Loucy (cell line): ENCODE data around the gene CKS2.
"Not testable (repeated sequence)": the region's sequence is repeated elsewhere in the genome, so short reads cannot be mapped to it uniquely, and the experiment has no call there.

Experiments used
- H2AFZ ChIP-seq: fragments of 200-600 bp; sonication (generic); 2 replicates; pipeline ENCODE4 v1.6.0; 2016; ENCODE audit warnings: antibody characterized with exemption, mild to moderate bottlenecking, low read length, moderate library complexity
- H3F3A ChIP-seq: fragments of 200-600 bp; 2 replicates; pipeline ENCODE4 v1.6.0; 2016; ENCODE audit warnings: antibody characterized with exemption, low read depth, mild to moderate bottlenecking
- H3K27me3 ChIP-seq: fragments of 200-600 bp; sonication (generic); 2 replicates; pipeline ENCODE4 v1.6.1; 2014; ENCODE audit warnings: low read length, mild to moderate bottlenecking; ENCODE audit not compliant: insufficient read depth, poor library complexity, severe bottlenecking
- H3K36me3 ChIP-seq: fragments of 200-600 bp; sonication (generic); 2 replicates; pipeline ENCODE4 v1.6.1; 2016; ENCODE audit warnings: low read length; ENCODE audit not compliant: insufficient read depth
- H3K4me1 ChIP-seq: fragments of 200-600 bp; sonication (generic); 2 replicates; pipeline ENCODE4 v1.5.1; 2014; ENCODE audit warnings: low read length, mild to moderate bottlenecking; ENCODE audit not compliant: insufficient read depth, poor library complexity, severe bottlenecking
- H3K4me2 ChIP-seq: fragments of 200-600 bp; sonication (generic); 2 replicates; pipeline ENCODE4 v1.6.0; 2014; ENCODE audit warnings: antibody characterized with exemption, low read length, low read depth, mild to moderate bottlenecking; ENCODE audit not compliant: poor library complexity, severe bottlenecking
- H3K4me3 ChIP-seq: fragments of 200-600 bp; sonication (generic); 2 replicates; pipeline ENCODE4 v1.5.1; 2014; ENCODE audit warnings: low read length, mild to moderate bottlenecking, mixed read lengths; ENCODE audit not compliant: poor library complexity, severe bottlenecking
- H3K79me2 ChIP-seq: fragments of 200-600 bp; sonication (generic); 2 replicates; pipeline ENCODE4 v1.6.1; 2014; ENCODE audit warnings: low read length; ENCODE audit not compliant: insufficient read depth
- H3K9ac ChIP-seq: fragments of 200-600 bp; sonication (generic); 2 replicates; pipeline ENCODE4 v1.6.0; 2014; ENCODE audit warnings: mild to moderate bottlenecking, low read depth, low read length, moderate library complexity; ENCODE audit not compliant: poor library complexity, severe bottlenecking
- H3K9me2 ChIP-seq: fragments of 200-600 bp; sonication (generic); replicated peaks from 2 replicates; pipeline ENCODE4 v1.6.1; 2016; ENCODE audit warnings: low read depth, low read length, mixed read lengths
- H3K9me3 ChIP-seq: fragments of 200-600 bp; sonication (generic); 2 replicates; pipeline ENCODE4 v1.6.1; 2014; ENCODE audit warnings: mild to moderate bottlenecking, antibody characterized with exemption, low read length, low read depth; ENCODE audit not compliant: insufficient read depth
- H4K20me1 ChIP-seq: fragments of 200-600 bp; sonication (generic); 2 replicates; pipeline ENCODE4 v1.6.0; 2014; ENCODE audit warnings: antibody characterized with exemption, low read length, mild to moderate bottlenecking; ENCODE audit not compliant: insufficient read depth, poor library complexity, severe bottlenecking
- EZH2phosphoT487 ChIP-seq: fragments of 200-600 bp; IDR thresholded peaks from 2 replicates; pipeline ENCODE4 v1.6.1; 2018; ENCODE audit warnings: antibody characterized with exemption, mild to moderate bottlenecking, moderate library complexity, borderline replicate concordance
- TF ChIP-seq, protein P1 (sequence below): fragments of 200-600 bp; sonication (generic); conservative IDR thresholded peaks from 2 replicates; pipeline ENCODE4 v1.5.1; 2014; ENCODE audit warnings: mild to moderate bottlenecking, antibody characterized with exemption, low read length

CKS2 gene

DNA sequence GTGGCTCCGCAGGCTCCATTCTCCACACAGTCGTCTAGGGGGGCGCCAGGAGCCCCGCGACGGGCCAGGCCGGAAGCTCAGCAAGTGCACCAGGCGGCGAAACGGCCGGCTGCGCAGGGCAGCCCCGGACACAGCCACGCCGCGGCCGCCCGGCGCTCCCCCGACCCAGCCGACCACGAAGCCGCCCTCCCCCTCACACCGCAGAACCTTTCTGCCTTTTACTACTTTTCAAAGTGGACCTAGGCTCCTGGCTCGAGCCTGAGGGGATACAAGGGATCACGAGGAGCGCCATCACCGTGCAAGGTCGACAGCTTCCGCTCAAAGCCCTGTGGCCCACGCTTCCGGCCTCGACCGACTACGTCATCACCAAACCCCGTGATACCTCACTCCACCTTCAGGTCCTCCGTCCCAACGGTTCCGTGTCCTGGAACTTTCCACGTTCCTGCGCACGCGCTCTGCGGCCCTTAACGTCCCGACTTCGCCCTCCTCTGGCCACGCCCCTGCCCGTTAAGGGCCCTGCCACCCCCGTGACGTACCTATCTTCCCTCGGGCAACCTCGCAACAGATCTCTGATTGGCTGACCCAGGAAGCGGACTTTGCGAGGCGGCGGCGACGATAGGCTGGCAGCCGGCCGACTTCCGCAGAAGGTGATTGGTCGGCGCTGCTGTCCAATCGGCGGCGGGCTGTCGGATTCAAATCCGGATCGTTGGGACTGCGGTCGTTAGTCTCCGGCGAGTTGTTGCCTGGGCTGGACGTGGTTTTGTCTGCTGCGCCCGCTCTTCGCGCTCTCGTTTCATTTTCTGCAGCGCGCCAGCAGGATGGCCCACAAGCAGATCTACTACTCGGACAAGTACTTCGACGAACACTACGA lies at the start of gene CKS2:
Gene CKS2 (plus strand): TSS at position 721 of the 871 bp plus-strand sequence. CDS start 98 bp downstream, at position 819.
- no peaks in the 10 kb centered on the region for H3K9me2 ChIP-seq
- TF ChIP-seq, protein P1, sequence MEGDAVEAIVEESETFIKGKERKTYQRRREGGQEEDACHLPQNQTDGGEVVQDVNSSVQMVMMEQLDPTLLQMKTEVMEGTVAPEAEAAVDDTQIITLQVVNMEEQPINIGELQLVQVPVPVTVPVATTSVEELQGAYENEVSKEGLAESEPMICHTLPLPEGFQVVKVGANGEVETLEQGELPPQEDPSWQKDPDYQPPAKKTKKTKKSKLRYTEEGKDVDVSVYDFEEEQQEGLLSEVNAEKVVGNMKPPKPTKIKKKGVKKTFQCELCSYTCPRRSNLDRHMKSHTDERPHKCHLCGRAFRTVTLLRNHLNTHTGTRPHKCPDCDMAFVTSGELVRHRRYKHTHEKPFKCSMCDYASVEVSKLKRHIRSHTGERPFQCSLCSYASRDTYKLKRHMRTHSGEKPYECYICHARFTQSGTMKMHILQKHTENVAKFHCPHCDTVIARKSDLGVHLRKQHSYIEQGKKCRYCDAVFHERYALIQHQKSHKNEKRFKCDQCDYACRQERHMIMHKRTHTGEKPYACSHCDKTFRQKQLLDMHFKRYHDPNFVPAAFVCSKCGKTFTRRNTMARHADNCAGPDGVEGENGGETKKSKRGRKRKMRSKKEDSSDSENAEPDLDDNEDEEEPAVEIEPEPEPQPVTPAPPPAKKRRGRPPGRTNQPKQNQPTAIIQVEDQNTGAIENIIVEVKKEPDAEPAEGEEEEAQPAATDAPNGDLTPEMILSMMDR, result no peak
- TF ChIP-seq EZH2phosphoT487, result no peak
- H4K20me1 ChIP-seq, result peaks cover 45% of the 10 kb centered on the region
- peak within 1 kb of the TSS; percentile 97 for H3K4me2 ChIP-seq
- H3K79me2 ChIP-seq, result peaks cover 60% of the 10 kb centered on the region
- peaks cover 8% of the 10 kb centered on the region; the same call in 1 of the 2 replicates for H3F3A ChIP-seq
- peak within 1 kb of the TSS; percentile 98 for H3K4me3 ChIP-seq
- H3K36me3 ChIP-seq, result peaks cover 32% of the 10 kb centered on the region
- H3K4me1 ChIP-seq, result peaks cover 34% of the 10 kb centered on the region
- peak within 1 kb of the TSS; percentile 96 for H3K9ac ChIP-seq
- H3K27me3 ChIP-seq, result peaks cover 8% of the 10 kb centered on the region
- no peaks in the 10 kb centered on the region for H3K9me3 ChIP-seq
- peak within 1 kb of the TSS; percentile 16; the same call in 1 of the 2 replicates for H2AFZ ChIP-seq

DNA sequence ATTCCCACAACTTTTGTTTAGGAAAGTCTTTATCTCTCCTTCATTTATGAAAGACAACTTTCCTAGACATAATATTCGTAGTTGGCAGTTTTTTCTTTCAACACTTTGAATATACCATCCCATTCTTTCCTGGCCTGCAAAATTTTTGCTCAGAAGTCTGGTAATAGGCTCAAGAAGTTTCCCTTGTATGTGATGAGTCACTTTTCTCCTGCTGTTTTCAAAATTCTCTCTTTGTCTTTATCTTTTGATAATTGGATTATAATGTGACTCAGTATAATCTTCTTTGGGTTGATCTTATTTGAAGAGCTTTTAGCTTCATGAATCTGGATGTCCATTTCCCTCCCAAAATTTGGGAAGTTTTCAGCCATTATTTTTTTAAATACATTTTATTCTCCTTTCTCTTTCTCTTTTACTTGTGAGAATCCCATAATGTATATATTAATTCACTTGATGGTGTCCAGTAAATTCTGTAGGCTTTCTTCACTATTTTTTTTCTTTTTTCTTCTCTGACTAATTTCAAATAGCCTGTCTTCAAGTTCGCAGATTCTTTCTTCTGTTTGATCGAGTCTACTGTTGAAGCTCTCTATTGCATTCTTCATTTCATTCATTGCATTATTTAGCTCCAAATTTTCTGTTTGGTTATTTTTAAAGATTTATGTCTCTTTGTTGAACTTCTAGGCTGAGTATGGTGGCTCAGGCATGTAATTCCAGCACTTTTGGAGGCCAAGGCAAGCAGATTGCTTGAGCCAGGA lies 37.3 kb upstream of the CKS2 start:
- peaks cover 9% of the 10 kb centered on the region for H3K4me1 ChIP-seq
- H3K4me3 ChIP-seq, result no peak overlapping the region
- H3K9ac ChIP-seq, result no peak overlapping the region
- no peaks in the 10 kb centered on the region for H3K9me2 ChIP-seq
- H3K4me2 ChIP-seq, result no peak overlapping the region
- H3K9me3 ChIP-seq, result peaks cover 22% of the 10 kb centered on the region
- no peaks in the 10 kb centered on the region for H3K79me2 ChIP-seq
- TF ChIP-seq, protein P1, result no peak
- no peak for TF ChIP-seq EZH2phosphoT487
- no peaks in the 10 kb centered on the region; the same call in 1 of the 2 replicates for H3F3A ChIP-seq
- H2AFZ ChIP-seq, result no peak overlapping the region
- peaks cover 3% of the 10 kb centered on the region for H4K20me1 ChIP-seq
- peaks cover 41% of the 10 kb centered on the region for H3K27me3 ChIP-seq
- no peaks in the 10 kb centered on the region for H3K36me3 ChIP-seq

DNA sequence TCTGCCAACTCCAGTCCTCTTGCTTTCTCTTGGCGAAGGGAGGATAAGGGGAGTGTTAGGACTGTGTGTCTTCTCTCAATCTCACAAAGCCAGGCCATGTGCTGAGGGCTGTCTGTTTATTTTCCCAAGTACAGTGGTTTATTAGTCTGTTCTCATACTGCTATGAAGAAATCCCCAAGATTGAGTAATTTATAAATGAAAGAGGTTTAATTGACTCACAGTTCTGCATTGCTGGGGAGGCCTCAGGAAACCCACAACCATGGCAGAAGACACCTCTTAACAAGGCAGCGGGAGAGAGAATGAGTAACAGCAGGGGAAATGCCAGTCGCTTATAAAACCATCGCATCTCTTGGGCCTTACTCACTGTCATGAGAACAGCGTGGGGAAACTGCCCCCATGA lies 36.2 kb upstream of the CKS2 start:
- no peak for TF ChIP-seq EZH2phosphoT487
- TF ChIP-seq, protein P1, result no peak
- H3F3A ChIP-seq, result peaks cover 5% of the 10 kb centered on the region; the same call in 1 of the 2 replicates
- no peak overlapping the region for H3K4me3 ChIP-seq
- no peaks in the 10 kb centered on the region for H3K9me2 ChIP-seq
- peaks cover 42% of the 10 kb centered on the region for H3K27me3 ChIP-seq
- no peak overlapping the region for H3K9ac ChIP-seq
- no peak overlapping the region for H2AFZ ChIP-seq
- peaks cover 16% of the 10 kb centered on the region for H3K4me1 ChIP-seq
- peaks cover 3% of the 10 kb centered on the region for H4K20me1 ChIP-seq
- H3K4me2 ChIP-seq, result no peak overlapping the region
- peaks cover 22% of the 10 kb centered on the region for H3K9me3 ChIP-seq
- H3K79me2 ChIP-seq, result no peaks in the 10 kb centered on the region
- no peaks in the 10 kb centered on the region for H3K36me3 ChIP-seq

DNA sequence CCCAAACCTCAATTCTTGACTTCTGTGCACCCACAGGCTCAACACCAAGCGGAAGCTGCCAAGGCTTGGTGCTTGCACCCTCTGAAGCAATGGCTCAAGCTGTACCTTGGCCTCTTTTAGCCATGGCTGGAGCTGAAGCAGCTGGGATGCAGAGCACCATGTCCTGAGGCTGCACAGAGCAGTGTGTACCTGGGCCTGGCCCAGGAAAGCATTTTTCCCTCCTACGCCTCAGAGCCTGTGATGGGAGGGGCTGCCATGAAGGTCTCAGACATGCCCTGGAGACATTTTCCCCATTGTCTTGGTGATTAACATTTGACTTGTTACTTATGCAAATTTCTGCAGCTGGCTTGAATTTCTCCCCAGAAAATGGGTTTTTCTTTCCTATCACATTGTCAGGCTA lies 35.0 kb upstream of the CKS2 start:
- peaks cover 54% of the 10 kb centered on the region for H3K27me3 ChIP-seq
- not testable (repeated sequence) for H3K9me2 ChIP-seq, H3K36me3 ChIP-seq, H3K79me2 ChIP-seq, H3K4me3 ChIP-seq, H3K9ac ChIP-seq, H3F3A ChIP-seq, H4K20me1 ChIP-seq, H3K4me2 ChIP-seq, H2AFZ ChIP-seq
- peaks cover 22% of the 10 kb centered on the region for H3K9me3 ChIP-seq
- peaks cover 18% of the 10 kb centered on the region for H3K4me1 ChIP-seq
